ELF-1 (cell line): ENCODE measurements around the gene KHNYN.
"Not testable (repeated sequence)": the region's sequence is repeated elsewhere in the genome, so short reads cannot be mapped to it uniquely, and the experiment has no call there.

Experiments used
- DNase-seq: peaks from one replicate; pipeline ENCODE4 v3.0.0-alpha.2; 2016; ENCODE audit warnings: low read depth, low spot score

Gene KHNYN

GRCh38 chr14:24473211-24473610 lies 43.5 kb downstream of the KHNYN start:
- DNase-seq: no peak

GRCh38 chr14:24475261-24475660 lies 45.5 kb downstream of the KHNYN start:
- no peak for DNase-seq

GRCh38 chr14:24479999-24480398 lies 50.2 kb downstream of the KHNYN start:
- peak; percentile 43 for DNase-seq

- peak; percentile 92 for DNase-seq
Measured at GRCh38 chr14:24481622-24482324, 52.0 kb downstream of the KHNYN start.

GRCh38 chr14:24482699-24483303 lies 53.0 kb downstream of the KHNYN start:
- DNase-seq: not testable (repeated sequence)

GRCh38 chr14:24483604-24484252 lies 54.0 kb downstream of the KHNYN start:
- peak; percentile 63 for DNase-seq
